Measurements from ENCODE around the gene SLC31A1. TPM values are rescaled to one million over a fixed set of nuclear protein-coding genes. Genes with fewer than 3 reads are reported as not detected.

Gene SLC31A1
- total and polyA plus RNA-seq, 2 of the 13 experiments (the other 11 are each of a cell fraction or from before 2014, with no cell fraction given), result 62.9 to 70.0 TPM

- TF ChIP-seq ZNF275 (CRISPR knock-in tag; IDR thresholded peaks at IDR 0.05; ENCODE audit: borderline replicate concordance) (peak; percentile 70; the same call in 1 of the 2 replicates), KLF11 (CRISPR knock-in tag; IDR thresholded peaks at IDR 0.05) (peak; percentile 89), MZF1 (CRISPR knock-in tag; IDR thresholded peaks at IDR 0.05; ENCODE audit: borderline replicate concordance) (no peak), ZNF17 (CRISPR knock-in tag; IDR thresholded peaks at IDR 0.05) (no peak), ZNF382 (CRISPR knock-in tag; IDR thresholded peaks at IDR 0.05; ENCODE audit: borderline replicate concordance) (no peak), BCL6 (CRISPR knock-in tag; IDR thresholded peaks at IDR 0.05) (no peak; the same call in 1 of the 2 replicates), ZNF75D (CRISPR knock-in tag; IDR thresholded peaks at IDR 0.05; ENCODE audit: borderline replicate concordance) (no peak), RFXAP (CRISPR knock-in tag; IDR thresholded peaks at IDR 0.05; ENCODE audit: borderline replicate concordance) (no peak; the same call in 1 of the 2 replicates), ZSCAN25 (CRISPR knock-in tag; IDR thresholded peaks at IDR 0.05) (peak; percentile 67), ZNF775 (CRISPR knock-in tag; IDR thresholded peaks at IDR 0.05; ENCODE audit: borderline replicate concordance) (no peak), SMC3 (IDR thresholded peaks at IDR 0.05; ENCODE audit: low read length) (no peak), ZNF709 (CRISPR knock-in tag; IDR thresholded peaks at IDR 0.05) (no peak; the same call in 1 of the 2 replicates), ZNF776 (CRISPR knock-in tag; IDR thresholded peaks at IDR 0.05) (no peak), ISX (CRISPR knock-in tag; conservative IDR thresholded peaks at IDR 0.05) (no peak), ZNF766 (CRISPR knock-in tag; IDR thresholded peaks at IDR 0.05; ENCODE audit: borderline replicate concordance) (0 out of 2 replicates have a peak, but pooled peaks have one; percentile 28), SAP130 (CRISPR knock-in tag; IDR thresholded peaks at IDR 0.05; ENCODE audit: low read depth) (peak; percentile 97), ZFP36L1 (CRISPR knock-in tag; IDR thresholded peaks at IDR 0.05) (no peak), PRDM10 (CRISPR knock-in tag; IDR thresholded peaks at IDR 0.05; ENCODE audit: low read depth) (0 out of 2 replicates have a peak, but pooled peaks have one; percentile 43), ZNF629 (CRISPR knock-in tag; conservative IDR thresholded peaks at IDR 0.05) (no peak), ZNF672 (CRISPR knock-in tag; IDR thresholded peaks at IDR 0.05) (no peak), MIER2 (CRISPR knock-in tag; IDR thresholded peaks at IDR 0.05) (no peak), TIGD3 (CRISPR knock-in tag; IDR thresholded peaks at IDR 0.05; ENCODE audit: borderline replicate concordance) (no peak)
Measured at GRCh38 chr9:113275157-113276131, 54.1 kb downstream of the SLC31A1 start, which contains the start of the genes CDC26 and PRPF4 (continued).

Data from HepG2 (cell line).